ENCODE data around the gene KIAA0319L. TPM values are rescaled to one million over a fixed set of nuclear protein-coding genes. Genes with fewer than 3 reads are reported as not detected.

KIAA0319L gene
- total RNA-seq, 1 experiment from 2014 or later = 46.4 TPM

GRCh38 chr1:35401049-35401448, 156.2 kb downstream of the KIAA0319L start:
- DNase-seq = no peak
- H2BK12ac ChIP-seq (ENCODE audit: insufficient read length, low read depth, low read length) = no peak overlapping the region
- no peaks in the 10 kb centered on the region for H4K20me1 ChIP-seq (ENCODE audit: control insufficient read depth, insufficient read depth, insufficient read length)
- H3K14ac ChIP-seq (ENCODE audit: insufficient read depth, low read length) = no peak overlapping the region
- no peaks in the 10 kb centered on the region for H3K23me2 ChIP-seq (ENCODE audit: insufficient read length, low read depth, low read length, poor library complexity, severe bottlenecking)
- H3K9ac ChIP-seq (ENCODE audit: extremely low read depth, insufficient read length, low read length) = no peak overlapping the region
- H3T11ph ChIP-seq (ENCODE audit: low read length) = no peak overlapping the region
- no peak overlapping the region for H3K27ac ChIP-seq (ENCODE audit: insufficient read length, low read depth, low read length)
- no peak overlapping the region for H3K27ac Mint-ChIP-seq
- no peak overlapping the region for H4K8ac ChIP-seq (replicated peaks; ENCODE audit: insufficient read length, low read depth, low read length)
- no peak overlapping the region for H2BK5ac ChIP-seq (ENCODE audit: insufficient read length, low read length)
- H3K4me2 ChIP-seq (ENCODE audit: insufficient read depth, insufficient read length, low read length) = no peak overlapping the region
- H2BK120ac ChIP-seq (ENCODE audit: low read depth, low read length, poor library complexity, severe bottlenecking) = no peak overlapping the region
- H3K23ac ChIP-seq (ENCODE audit: insufficient read length, low read depth, low read length) = no peak overlapping the region
- H3K9me3 Mint-ChIP-seq = no peaks in the 10 kb centered on the region; a peak in 1 of 5 replicates
- no peak overlapping the region for H3K18ac ChIP-seq (ENCODE audit: insufficient read length, low read depth, low read length)
- H3K4me1 ChIP-seq (ENCODE audit: insufficient read depth, low read length) = no peaks in the 10 kb centered on the region
- H3K27me3 Mint-ChIP-seq (ENCODE audit: low read depth) = no peaks in the 10 kb centered on the region
- peaks cover 48 to 76% (median 71%) of the 10 kb centered on the region in 3 experiments for H3K36me3 Mint-ChIP-seq (ENCODE audit: insufficient read depth in 1 of 3, low read depth in 3 of 3)
- H3K56ac ChIP-seq (ENCODE audit: insufficient read length, low read depth, low read length) = no peak overlapping the region
- no peaks in the 10 kb centered on the region for H3K27me3 ChIP-seq (ENCODE audit: insufficient read depth, low read length)
- no peak overlapping the region for H3K4me3 Mint-ChIP-seq
- H3K4ac ChIP-seq (ENCODE audit: low read depth, low read length) = no peak overlapping the region
- H2AFZ ChIP-seq (ENCODE audit: low read length) = no peak overlapping the region
- H3K79me1 ChIP-seq (ENCODE audit: insufficient read depth, low read depth, low read length, poor library complexity, severe bottlenecking) = no peaks in the 10 kb centered on the region
- no peaks in the 10 kb centered on the region for H3K79me2 ChIP-seq (ENCODE audit: insufficient read depth, low read length)
- no peak overlapping the region for H2BK15ac ChIP-seq (ENCODE audit: low read depth, low read length)
- no peak for TF ChIP-seq CTCF (conservative IDR thresholded peaks at IDR 0.05)
- no peaks in the 10 kb centered on the region for H3K9me3 ChIP-seq (ENCODE audit: control insufficient read depth, low read depth, low read length)
- H2BK20ac ChIP-seq (ENCODE audit: low read depth, low read length, poor library complexity, severe bottlenecking) = no peak overlapping the region
- H4K91ac ChIP-seq (ENCODE audit: insufficient read length, low read depth, low read length) = no peak overlapping the region
- no peak overlapping the region for H2AK5ac ChIP-seq (ENCODE audit: insufficient read length, low read length)
- H4K5ac ChIP-seq (ENCODE audit: insufficient read length, low read depth, low read length) = no peak overlapping the region
- H3K4me1 Mint-ChIP-seq = peaks cover 7 to 10% of the 10 kb centered on the region in 2 experiments

Data from H9 (cell line).